ENCODE measurements around the gene FNDC3B. TPM values are rescaled to one million over a fixed set of nuclear protein-coding genes. Genes with fewer than 3 reads are reported as not detected.

The FNDC3B gene
- total RNA-seq, 1 donor, result 221 TPM

DNA sequence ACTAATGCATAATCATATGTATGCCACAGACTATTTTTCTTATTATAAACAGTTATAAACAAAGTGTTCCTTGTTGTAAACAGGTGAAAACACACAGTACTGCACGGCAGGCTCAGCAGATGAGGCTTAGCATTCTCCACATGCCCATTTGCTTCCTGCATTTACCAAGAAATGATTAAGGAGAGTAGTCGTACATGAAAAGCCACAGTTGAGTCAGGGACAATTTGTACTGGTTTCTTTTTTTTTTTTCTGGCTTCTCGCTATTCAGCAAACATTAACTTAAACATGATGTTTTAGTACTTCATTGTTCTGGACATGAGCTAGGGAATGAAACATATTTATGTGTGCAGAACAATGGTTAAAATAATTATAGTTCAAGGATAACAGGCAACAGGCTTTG is 345.5 kb downstream of the FNDC3B start:
- no peak for DNase-seq (ENCODE audit: low read depth)
- TF ChIP-seq, protein P1, sequence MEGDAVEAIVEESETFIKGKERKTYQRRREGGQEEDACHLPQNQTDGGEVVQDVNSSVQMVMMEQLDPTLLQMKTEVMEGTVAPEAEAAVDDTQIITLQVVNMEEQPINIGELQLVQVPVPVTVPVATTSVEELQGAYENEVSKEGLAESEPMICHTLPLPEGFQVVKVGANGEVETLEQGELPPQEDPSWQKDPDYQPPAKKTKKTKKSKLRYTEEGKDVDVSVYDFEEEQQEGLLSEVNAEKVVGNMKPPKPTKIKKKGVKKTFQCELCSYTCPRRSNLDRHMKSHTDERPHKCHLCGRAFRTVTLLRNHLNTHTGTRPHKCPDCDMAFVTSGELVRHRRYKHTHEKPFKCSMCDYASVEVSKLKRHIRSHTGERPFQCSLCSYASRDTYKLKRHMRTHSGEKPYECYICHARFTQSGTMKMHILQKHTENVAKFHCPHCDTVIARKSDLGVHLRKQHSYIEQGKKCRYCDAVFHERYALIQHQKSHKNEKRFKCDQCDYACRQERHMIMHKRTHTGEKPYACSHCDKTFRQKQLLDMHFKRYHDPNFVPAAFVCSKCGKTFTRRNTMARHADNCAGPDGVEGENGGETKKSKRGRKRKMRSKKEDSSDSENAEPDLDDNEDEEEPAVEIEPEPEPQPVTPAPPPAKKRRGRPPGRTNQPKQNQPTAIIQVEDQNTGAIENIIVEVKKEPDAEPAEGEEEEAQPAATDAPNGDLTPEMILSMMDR (IDR thresholded peaks at IDR 0.05; ENCODE audit: insufficient read depth, low read depth, low read length), result no peak
- no peak overlapping the region for H3K4me3 ChIP-seq (ENCODE audit: low read depth, low read length)

DNA sequence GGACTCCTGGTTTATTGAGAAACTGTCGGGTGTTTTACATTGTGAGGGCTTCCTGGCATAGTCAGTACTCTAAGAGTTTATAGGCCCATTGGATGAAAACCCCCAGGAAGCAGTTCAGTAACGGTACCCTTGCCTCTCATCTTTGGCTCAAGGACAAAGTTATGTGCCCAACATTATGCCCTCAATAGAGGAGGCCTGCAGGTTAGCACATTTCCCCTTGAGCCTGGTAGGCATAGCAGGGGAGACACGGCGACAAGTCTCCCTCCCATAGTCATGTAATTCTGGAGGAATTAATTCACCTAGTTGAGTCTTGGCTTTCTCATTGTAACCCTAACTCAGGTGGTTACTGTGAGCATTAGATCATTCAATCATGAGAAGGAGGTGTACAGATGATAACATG is 348.4 kb downstream of the FNDC3B start:
- DNase-seq (ENCODE audit: low read depth), result no peak
- TF ChIP-seq, protein P1 (IDR thresholded peaks at IDR 0.05; ENCODE audit: insufficient read depth, low read depth, low read length), result no peak
- H3K4me3 ChIP-seq (ENCODE audit: low read depth, low read length), result no peak overlapping the region

- TF ChIP-seq, protein P1 (IDR thresholded peaks at IDR 0.05; ENCODE audit: insufficient read depth, low read depth, low read length), result no peak
- no peak for DNase-seq (ENCODE audit: low read depth)
- H3K4me3 ChIP-seq (ENCODE audit: low read depth, low read length), result no peak overlapping the region
These were observed 349.2 kb downstream of the FNDC3B start for GRCh38 chr3:172388412-172389078.

DNA sequence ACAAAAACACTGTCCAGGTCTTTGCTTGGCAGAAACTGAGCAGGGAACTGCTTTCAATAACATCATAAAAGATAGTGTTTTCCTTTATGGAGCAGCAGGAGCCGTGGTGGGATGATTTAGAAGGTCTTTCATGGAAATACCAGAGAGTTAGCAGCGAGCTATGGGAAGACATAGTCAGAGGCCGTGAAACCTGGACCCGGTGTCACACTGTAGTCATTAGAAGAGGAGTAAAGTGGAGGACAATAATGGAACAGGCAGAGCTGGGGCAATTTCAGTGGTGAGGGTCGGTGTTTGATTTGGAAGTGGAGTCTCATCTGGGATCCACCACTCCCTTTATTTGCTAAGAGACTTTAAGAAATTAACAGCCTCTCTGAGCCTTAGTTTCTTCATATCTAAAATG is 351.4 kb downstream of the FNDC3B start:
- TF ChIP-seq, protein P1 (IDR thresholded peaks at IDR 0.05; ENCODE audit: insufficient read depth, low read depth, low read length), result no peak
- no peak overlapping the region for H3K4me3 ChIP-seq (ENCODE audit: low read depth, low read length)
- no peak for DNase-seq (ENCODE audit: low read depth)

DNA sequence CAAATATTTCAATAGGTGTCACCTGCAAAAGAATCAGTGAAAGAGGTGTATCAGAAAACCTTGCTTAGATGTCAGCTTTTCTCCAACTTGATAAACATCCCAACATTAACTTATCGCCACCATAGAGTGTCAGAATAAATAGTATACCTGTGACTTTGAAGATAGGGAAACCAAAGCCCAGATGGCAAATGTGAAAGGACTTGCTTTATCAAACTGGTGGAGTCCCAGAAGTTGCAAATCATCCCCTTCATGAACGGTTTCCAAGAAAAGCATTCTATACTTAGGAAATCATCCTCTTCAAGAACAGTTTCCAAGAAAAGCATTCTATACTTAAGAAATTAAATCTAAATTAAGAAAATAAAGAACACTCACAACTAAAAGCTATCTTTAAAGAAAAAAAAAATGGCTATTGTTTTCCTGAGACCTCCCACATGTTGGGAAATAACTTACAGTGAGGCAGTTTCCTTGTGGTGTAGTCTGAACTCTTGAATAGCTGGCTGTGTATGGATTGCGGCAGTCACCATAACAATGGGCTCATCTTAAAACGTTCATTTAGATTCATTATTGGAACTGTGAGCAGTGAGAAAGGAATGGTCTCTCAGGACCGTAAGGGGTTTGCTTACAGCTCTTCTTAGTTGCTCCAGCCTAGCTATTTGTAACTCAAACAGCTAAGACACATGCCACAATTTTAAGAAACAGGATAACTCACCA is 352.4 kb downstream of the FNDC3B start:
- peak; percentile 39 for DNase-seq (ENCODE audit: low read depth)
- TF ChIP-seq, protein P1 (IDR thresholded peaks at IDR 0.05; ENCODE audit: insufficient read depth, low read depth, low read length), result no peak
- H3K4me3 ChIP-seq (ENCODE audit: low read depth, low read length), result no peak overlapping the region

DNA sequence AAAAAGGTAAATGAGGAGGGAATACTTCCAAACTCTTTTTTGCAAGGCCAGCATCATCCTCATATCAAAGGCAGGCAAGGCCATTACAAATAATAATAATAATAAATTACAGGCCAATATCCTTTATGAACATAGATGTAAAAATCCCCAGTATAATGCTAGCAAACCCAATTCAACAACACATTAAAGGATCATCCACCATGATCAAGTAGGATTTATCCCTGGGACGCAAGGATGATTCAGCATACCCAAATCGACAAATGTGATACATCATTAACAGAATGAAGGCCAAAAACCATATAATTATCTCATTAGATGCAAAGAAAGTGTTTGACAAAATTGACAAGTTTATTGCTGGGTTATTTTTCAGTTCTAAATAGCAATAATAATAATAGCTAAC is 355.3 kb downstream of the FNDC3B start:
- H3K4me3 ChIP-seq (ENCODE audit: low read depth, low read length), result no peak overlapping the region
- no peak for DNase-seq (ENCODE audit: low read depth)
- TF ChIP-seq, protein P1 (IDR thresholded peaks at IDR 0.05; ENCODE audit: insufficient read depth, low read depth, low read length), result no peak
